ENCODE results near the gene SEC61A1. TPM values are rescaled to one million over a fixed set of nuclear protein-coding genes. Genes with fewer than 3 reads are reported as not detected.

The SEC61A1 gene
- total and polyA plus RNA-seq, 9 donors = 101 to 158 (median 117) TPM

- H3K36me3 ChIP-seq (ENCODE audit: control insufficient read depth, insufficient read depth, low read length) = no peaks in the 10 kb centered on the region
- no peak overlapping the region for H3K27ac ChIP-seq (ENCODE audit: low read length)
- no peak overlapping the region for H3K4me3 ChIP-seq (ENCODE audit: low read length)
- H3K9me3 ChIP-seq (replicated peaks; ENCODE audit: control insufficient read depth, low read depth, low read length) = no peaks in the 10 kb centered on the region
- no peaks in the 10 kb centered on the region for H3K4me1 ChIP-seq (ENCODE audit: control insufficient read depth, insufficient read depth, low read length)
- no peaks in the 10 kb centered on the region for H3K27me3 ChIP-seq (ENCODE audit: control insufficient read depth, insufficient read depth, low read length)
- 57% methylated on average over 1 of the region's 1 CpG for WGBS (ENCODE audit: insufficient coverage)
- no peak for DNase-seq
These were observed 35.7 kb upstream of the SEC61A1 start for GRCh38 chr3:128016502-128016901.

DNA sequence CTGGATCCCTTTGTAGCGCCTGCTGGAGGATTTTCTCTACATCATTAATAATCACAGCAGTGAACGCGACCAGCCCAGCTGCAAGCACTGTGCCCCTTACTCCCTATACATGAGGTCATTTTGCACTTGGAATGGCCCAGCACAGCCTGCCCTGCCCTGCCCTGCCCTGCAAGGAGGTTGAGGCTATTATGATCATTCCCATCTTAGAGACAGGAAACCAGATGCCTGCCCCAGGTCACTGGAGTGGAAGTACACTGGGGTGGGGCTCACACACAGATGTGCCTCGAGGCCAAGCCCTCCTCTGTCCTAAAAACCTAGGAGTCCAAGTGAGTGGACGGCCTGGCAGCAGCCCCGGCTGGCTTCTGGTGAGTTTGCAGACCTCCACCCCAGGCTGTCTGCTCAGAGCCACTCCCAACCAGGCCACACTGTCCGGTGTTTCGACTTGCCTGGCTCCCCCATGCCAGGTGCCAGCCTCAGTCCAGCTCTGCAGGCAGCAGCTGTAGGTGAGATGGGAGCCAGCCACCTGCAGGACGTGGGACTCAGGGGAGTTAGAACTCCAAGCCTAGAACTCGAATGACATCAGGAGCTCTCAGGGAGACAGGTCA, 30.4 kb upstream of the SEC61A1 start:
- no peak overlapping the region for H3K4me3 ChIP-seq (ENCODE audit: low read length)
- DNase-seq = no peak
- no peaks in the 10 kb centered on the region for H3K9me3 ChIP-seq (replicated peaks; ENCODE audit: control insufficient read depth, low read depth, low read length)
- no peaks in the 10 kb centered on the region for H3K27me3 ChIP-seq (ENCODE audit: control insufficient read depth, insufficient read depth, low read length)
- H3K36me3 ChIP-seq (ENCODE audit: control insufficient read depth, insufficient read depth, low read length) = no peaks in the 10 kb centered on the region
- H3K4me1 ChIP-seq (ENCODE audit: control insufficient read depth, insufficient read depth, low read length) = no peaks in the 10 kb centered on the region
- H3K27ac ChIP-seq (ENCODE audit: low read length) = no peak overlapping the region
- WGBS (ENCODE audit: insufficient coverage) = 56% methylated on average over 8 of the region's 10 CpGs

DNA sequence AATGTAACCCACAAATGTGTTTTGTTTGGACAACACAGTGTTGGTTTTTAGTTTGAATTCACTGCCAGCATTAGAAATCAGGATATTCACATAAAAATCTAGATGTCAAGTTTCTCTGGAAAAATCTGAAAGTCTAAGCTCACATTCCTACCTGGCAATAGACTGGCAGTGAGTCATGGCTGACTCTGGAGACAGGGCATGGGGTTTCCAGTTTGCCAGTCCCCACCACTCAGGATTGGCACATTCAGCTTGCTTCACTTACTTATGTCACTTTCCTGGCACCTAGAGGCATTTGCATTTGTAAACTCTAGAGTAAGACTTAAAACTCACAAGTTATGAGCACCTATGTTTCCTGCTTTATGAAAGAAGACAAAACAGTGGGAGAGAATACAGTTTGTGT, 19.1 kb upstream of the SEC61A1 start:
- no peaks in the 10 kb centered on the region for H3K9me3 ChIP-seq (replicated peaks; ENCODE audit: control insufficient read depth, low read depth, low read length)
- no peak for DNase-seq
- no peaks in the 10 kb centered on the region for H3K36me3 ChIP-seq (ENCODE audit: control insufficient read depth, insufficient read depth, low read length)
- no peak overlapping the region for H3K4me3 ChIP-seq (ENCODE audit: low read length)
- H3K27me3 ChIP-seq (ENCODE audit: control insufficient read depth, insufficient read depth, low read length) = peaks cover 5% of the 10 kb centered on the region
- no peaks in the 10 kb centered on the region for H3K4me1 ChIP-seq (ENCODE audit: control insufficient read depth, insufficient read depth, low read length)
- no peak overlapping the region for H3K27ac ChIP-seq (ENCODE audit: low read length)

DNA sequence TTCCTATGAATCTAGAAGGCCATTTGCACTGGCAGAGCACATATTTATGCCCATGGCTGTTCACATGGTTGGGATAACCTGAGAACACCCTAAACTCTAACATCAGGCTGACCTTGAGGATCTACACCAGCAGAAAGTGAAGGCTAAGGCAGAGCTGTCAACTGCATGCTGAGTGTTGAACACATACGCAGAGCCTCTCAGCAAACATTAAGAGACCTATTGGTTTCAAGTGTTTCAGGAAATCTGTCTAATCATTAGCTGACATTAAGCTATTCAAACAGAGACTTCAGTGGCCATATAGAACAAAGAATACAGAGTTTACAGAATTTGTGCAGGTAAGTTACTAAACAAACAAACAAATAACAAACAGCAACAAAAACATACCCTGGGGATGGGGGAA, 16.1 kb upstream of the SEC61A1 start:
- Histone ChIP-seq H3K9me3 (replicated peaks; ENCODE audit: control insufficient read depth, low read depth, low read length) (no peaks in the 10 kb centered on the region), H3K27ac (ENCODE audit: low read length) (no peak overlapping the region), H3K27me3 (ENCODE audit: control insufficient read depth, insufficient read depth, low read length) (no peaks in the 10 kb centered on the region), H3K4me1 (ENCODE audit: control insufficient read depth, insufficient read depth, low read length) (no peaks in the 10 kb centered on the region), H3K36me3 (ENCODE audit: control insufficient read depth, insufficient read depth, low read length) (no peaks in the 10 kb centered on the region), H3K4me3 (ENCODE audit: low read length) (no peak overlapping the region)
- DNase-seq = no peak
- 71% methylated on average over 1 of the region's 1 CpG for WGBS (ENCODE audit: insufficient coverage)

- Histone ChIP-seq H3K27ac (ENCODE audit: low read length) (no peak overlapping the region), H3K4me3 (ENCODE audit: low read length) (no peak overlapping the region), H3K36me3 (ENCODE audit: control insufficient read depth, insufficient read depth, low read length) (no peaks in the 10 kb centered on the region), H3K9me3 (replicated peaks; ENCODE audit: control insufficient read depth, low read depth, low read length) (no peaks in the 10 kb centered on the region), H3K27me3 (ENCODE audit: control insufficient read depth, insufficient read depth, low read length) (peaks cover 3% of the 10 kb centered on the region), H3K4me1 (ENCODE audit: control insufficient read depth, insufficient read depth, low read length) (no peaks in the 10 kb centered on the region)
- no CpG with 5 or more reads among the region's 3 CpGs for WGBS (ENCODE audit: insufficient coverage)
- DNase-seq = no peak
These were observed 12.2 kb upstream of the SEC61A1 start for GRCh38 chr3:128040041-128040440.

DNA sequence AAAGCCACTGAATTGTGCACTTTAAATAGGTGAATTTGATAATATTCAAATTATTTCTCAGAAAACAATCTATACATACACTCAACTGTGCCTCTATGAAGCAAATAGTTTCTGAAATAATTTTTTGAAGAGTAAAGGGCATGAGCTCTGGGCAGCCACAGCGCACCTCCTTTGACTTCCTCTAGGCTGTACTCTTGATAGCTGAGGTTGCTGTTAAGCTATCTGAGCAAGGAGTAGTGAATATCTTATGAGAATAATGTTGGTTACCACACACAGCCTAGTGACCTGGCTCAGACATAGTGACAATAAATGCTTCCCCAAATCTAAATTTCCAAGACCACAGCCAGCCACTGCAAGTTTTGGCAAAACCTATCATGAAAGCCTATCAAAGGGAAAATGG, 11.6 kb upstream of the SEC61A1 start:
- no peak for DNase-seq
- no CpG with 5 or more reads among the region's 1 CpG for WGBS (ENCODE audit: insufficient coverage)
- Histone ChIP-seq H3K36me3 (ENCODE audit: control insufficient read depth, insufficient read depth, low read length) (no peaks in the 10 kb centered on the region), H3K27ac (ENCODE audit: low read length) (no peak overlapping the region), H3K9me3 (replicated peaks; ENCODE audit: control insufficient read depth, low read depth, low read length) (no peaks in the 10 kb centered on the region), H3K4me3 (ENCODE audit: low read length) (no peak overlapping the region), H3K27me3 (ENCODE audit: control insufficient read depth, insufficient read depth, low read length) (peaks cover 3% of the 10 kb centered on the region), H3K4me1 (ENCODE audit: control insufficient read depth, insufficient read depth, low read length) (no peaks in the 10 kb centered on the region)

- Histone ChIP-seq H3K36me3 (ENCODE audit: control insufficient read depth, insufficient read depth, low read length) (no peaks in the 10 kb centered on the region), H3K27me3 (ENCODE audit: control insufficient read depth, insufficient read depth, low read length) (peaks cover 3% of the 10 kb centered on the region), H3K9me3 (replicated peaks; ENCODE audit: control insufficient read depth, low read depth, low read length) (no peaks in the 10 kb centered on the region), H3K4me1 (ENCODE audit: control insufficient read depth, insufficient read depth, low read length) (no peaks in the 10 kb centered on the region), H3K4me3 (ENCODE audit: low read length) (no peak overlapping the region), H3K27ac (ENCODE audit: low read length) (no peak overlapping the region)
- DNase-seq = no peak
- WGBS (ENCODE audit: insufficient coverage) = no CpG with 5 or more reads among the region's 1 CpG
These were observed 10.9 kb upstream of the SEC61A1 start for GRCh38 chr3:128041344-128041743.

GRCh38 chr3:128050597-128050996, 1.6 kb upstream of the SEC61A1 start:
- no peaks in the 10 kb centered on the region for H3K9me3 ChIP-seq (replicated peaks; ENCODE audit: control insufficient read depth, low read depth, low read length)
- no peak overlapping the region for H3K4me3 ChIP-seq (ENCODE audit: low read length)
- WGBS (ENCODE audit: insufficient coverage) = no CpG with 5 or more reads among the region's 3 CpGs
- peak; percentile 27 for DNase-seq
- peaks cover 2% of the 10 kb centered on the region for H3K27me3 ChIP-seq (ENCODE audit: control insufficient read depth, insufficient read depth, low read length)
- H3K27ac ChIP-seq (ENCODE audit: low read length) = no peak overlapping the region
- peaks cover 12% of the 10 kb centered on the region for H3K4me1 ChIP-seq (ENCODE audit: control insufficient read depth, insufficient read depth, low read length)
- peaks cover 18% of the 10 kb centered on the region for H3K36me3 ChIP-seq (ENCODE audit: control insufficient read depth, insufficient read depth, low read length)

DNA sequence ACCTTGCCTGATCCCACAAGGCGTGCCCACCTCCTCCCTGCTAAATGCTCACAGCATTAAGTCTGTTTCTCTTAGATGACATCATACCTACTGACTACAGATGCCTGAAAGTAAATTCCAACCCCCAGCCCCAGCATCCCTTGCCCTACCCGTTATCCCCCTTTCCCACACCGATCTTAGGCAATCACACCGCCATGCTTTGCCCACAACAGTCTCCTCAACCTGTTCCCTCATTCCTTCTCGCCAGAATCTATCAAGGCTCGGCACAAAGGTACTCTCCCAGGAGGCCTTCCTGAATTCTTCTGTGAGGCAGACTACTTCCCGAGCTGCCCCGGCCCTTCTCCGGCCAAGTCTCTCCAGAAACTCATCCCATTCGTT, 789 bp upstream of the SEC61A1 start:
- no peaks in the 10 kb centered on the region for H3K9me3 ChIP-seq (replicated peaks; ENCODE audit: control insufficient read depth, low read depth, low read length)
- peak overlapping the region; percentile 84 for H3K4me3 ChIP-seq (ENCODE audit: low read length)
- DNase-seq = no peak
- H3K4me1 ChIP-seq (ENCODE audit: control insufficient read depth, insufficient read depth, low read length) = peaks cover 12% of the 10 kb centered on the region
- H3K36me3 ChIP-seq (ENCODE audit: control insufficient read depth, insufficient read depth, low read length) = peaks cover 21% of the 10 kb centered on the region
- 9% methylated on average over 10 of the region's 10 CpGs for WGBS (ENCODE audit: insufficient coverage)
- H3K27me3 ChIP-seq (ENCODE audit: control insufficient read depth, insufficient read depth, low read length) = peaks cover 2% of the 10 kb centered on the region
- H3K27ac ChIP-seq (ENCODE audit: low read length) = peak overlapping the region; percentile 89

- Histone ChIP-seq H3K4me1 (ENCODE audit: control insufficient read depth, insufficient read depth, low read length) (peaks cover 12% of the 10 kb centered on the region), H3K27me3 (ENCODE audit: control insufficient read depth, insufficient read depth, low read length) (no peaks in the 10 kb centered on the region), H3K9me3 (replicated peaks; ENCODE audit: control insufficient read depth, low read depth, low read length) (no peaks in the 10 kb centered on the region), H3K36me3 (ENCODE audit: control insufficient read depth, insufficient read depth, low read length) (peaks cover 32% of the 10 kb centered on the region), H3K27ac (ENCODE audit: low read length) (peak overlapping the region; percentile 91), H3K4me3 (ENCODE audit: low read length) (peak overlapping the region; percentile 79)
- DNase-seq = peak; percentile 51
- WGBS (ENCODE audit: insufficient coverage) = 0% methylated on average over 26 of the region's 33 CpGs
These were observed 536 bp downstream of the SEC61A1 start for GRCh38 chr3:128052595-128053351.

Measured in muscle of leg (tissue), 11 donors.